ENCODE measurements around the gene LENG8. TPM values are rescaled to one million over a fixed set of nuclear protein-coding genes. Genes with fewer than 3 reads are reported as not detected.

LENG8 gene
- total and polyA plus RNA-seq, 4 donors = 6.9 to 46.7 (median 18.7) TPM

DNA sequence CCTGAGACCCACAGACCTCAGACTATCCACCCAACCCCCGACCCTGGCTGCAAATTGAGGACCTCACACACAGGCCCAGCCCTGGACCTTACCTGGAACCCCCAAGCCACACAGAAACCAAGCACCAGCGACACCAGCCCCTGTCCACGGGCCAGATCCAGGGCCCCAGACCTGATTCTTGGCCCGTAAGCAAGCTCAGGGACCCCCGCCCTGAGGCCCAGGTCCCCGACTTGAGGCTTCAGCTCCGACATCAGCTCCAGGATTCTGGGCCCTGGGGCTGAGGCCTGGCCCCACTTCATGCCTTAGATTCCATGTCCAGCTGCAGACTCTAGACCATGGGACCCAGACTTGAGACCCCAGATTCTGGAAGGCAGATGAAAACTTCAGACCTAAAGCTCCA is 27.5 kb upstream of the LENG8 start:
- Histone ChIP-seq H3K27ac (ENCODE audit: low read depth in 1 of 2, low read length in 2 of 2) (no peak overlapping the region), H3K9me3 (ENCODE audit: control insufficient read depth in 4 of 4, low read length in 3 of 4) (no peaks in the 10 kb centered on the region), H3K27me3 (ENCODE audit: control insufficient read depth in 4 of 4, insufficient read depth in 4 of 4, low read length in 3 of 4) (peaks cover 0 to 13% (median 6%) of the 10 kb centered on the region in 4 donors), H3K36me3 (ENCODE audit: control insufficient read depth in 4 of 4, insufficient read depth in 3 of 4, low read depth in 1 of 4, low read length in 3 of 4) (no peaks in the 10 kb centered on the region), H3K4me3 (ENCODE audit: low read depth in 1 of 3, low read length in 3 of 3) (no peak overlapping the region), H3K4me1 (ENCODE audit: control insufficient read depth in 4 of 4, insufficient read depth in 4 of 4, low read length in 3 of 4) (no peaks in the 10 kb centered on the region), H3K9ac (ENCODE audit: low read depth in 1 of 2, low read length in 2 of 2) (no peak overlapping the region)
- WGBS = 78% methylated on average over 7 of the region's 7 CpGs
- no peak for DNase-seq (ENCODE audit: low spot score)
- TF ChIP-seq HNF4G (IDR thresholded peaks at IDR 0.05) (no peak), FOXA2 (IDR thresholded peaks at IDR 0.05) (no peak), HNF4A (conservative IDR thresholded peaks at IDR 0.05) (no peak), GABPA (IDR thresholded peaks at IDR 0.05 in 1 of 2, conservative IDR thresholded peaks at IDR 0.05 in 1 of 2) (no peak), TAF1 (conservative IDR thresholded peaks at IDR 0.05) (no peak), RAD21 (IDR thresholded peaks at IDR 0.05) (no peak), SP1 (IDR thresholded peaks at IDR 0.05) (no peak), YY1 (IDR thresholded peaks at IDR 0.05) (no peak), EGR1 (IDR thresholded peaks at IDR 0.05; ENCODE audit: low read depth in 2 of 2) (no peak), JUND (IDR thresholded peaks at IDR 0.05) (no peak), RXRA (IDR thresholded peaks at IDR 0.05) (no peak), FOXA1 (IDR thresholded peaks at IDR 0.05) (no peak), NR2F2 (IDR thresholded peaks at IDR 0.05) (no peak)
- TF ChIP-seq, protein P1, sequence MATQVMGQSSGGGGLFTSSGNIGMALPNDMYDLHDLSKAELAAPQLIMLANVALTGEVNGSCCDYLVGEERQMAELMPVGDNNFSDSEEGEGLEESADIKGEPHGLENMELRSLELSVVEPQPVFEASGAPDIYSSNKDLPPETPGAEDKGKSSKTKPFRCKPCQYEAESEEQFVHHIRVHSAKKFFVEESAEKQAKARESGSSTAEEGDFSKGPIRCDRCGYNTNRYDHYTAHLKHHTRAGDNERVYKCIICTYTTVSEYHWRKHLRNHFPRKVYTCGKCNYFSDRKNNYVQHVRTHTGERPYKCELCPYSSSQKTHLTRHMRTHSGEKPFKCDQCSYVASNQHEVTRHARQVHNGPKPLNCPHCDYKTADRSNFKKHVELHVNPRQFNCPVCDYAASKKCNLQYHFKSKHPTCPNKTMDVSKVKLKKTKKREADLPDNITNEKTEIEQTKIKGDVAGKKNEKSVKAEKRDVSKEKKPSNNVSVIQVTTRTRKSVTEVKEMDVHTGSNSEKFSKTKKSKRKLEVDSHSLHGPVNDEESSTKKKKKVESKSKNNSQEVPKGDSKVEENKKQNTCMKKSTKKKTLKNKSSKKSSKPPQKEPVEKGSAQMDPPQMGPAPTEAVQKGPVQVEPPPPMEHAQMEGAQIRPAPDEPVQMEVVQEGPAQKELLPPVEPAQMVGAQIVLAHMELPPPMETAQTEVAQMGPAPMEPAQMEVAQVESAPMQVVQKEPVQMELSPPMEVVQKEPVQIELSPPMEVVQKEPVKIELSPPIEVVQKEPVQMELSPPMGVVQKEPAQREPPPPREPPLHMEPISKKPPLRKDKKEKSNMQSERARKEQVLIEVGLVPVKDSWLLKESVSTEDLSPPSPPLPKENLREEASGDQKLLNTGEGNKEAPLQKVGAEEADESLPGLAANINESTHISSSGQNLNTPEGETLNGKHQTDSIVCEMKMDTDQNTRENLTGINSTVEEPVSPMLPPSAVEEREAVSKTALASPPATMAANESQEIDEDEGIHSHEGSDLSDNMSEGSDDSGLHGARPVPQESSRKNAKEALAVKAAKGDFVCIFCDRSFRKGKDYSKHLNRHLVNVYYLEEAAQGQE (IDR thresholded peaks at IDR 0.05) = no peak
- TF ChIP-seq, protein P2, sequence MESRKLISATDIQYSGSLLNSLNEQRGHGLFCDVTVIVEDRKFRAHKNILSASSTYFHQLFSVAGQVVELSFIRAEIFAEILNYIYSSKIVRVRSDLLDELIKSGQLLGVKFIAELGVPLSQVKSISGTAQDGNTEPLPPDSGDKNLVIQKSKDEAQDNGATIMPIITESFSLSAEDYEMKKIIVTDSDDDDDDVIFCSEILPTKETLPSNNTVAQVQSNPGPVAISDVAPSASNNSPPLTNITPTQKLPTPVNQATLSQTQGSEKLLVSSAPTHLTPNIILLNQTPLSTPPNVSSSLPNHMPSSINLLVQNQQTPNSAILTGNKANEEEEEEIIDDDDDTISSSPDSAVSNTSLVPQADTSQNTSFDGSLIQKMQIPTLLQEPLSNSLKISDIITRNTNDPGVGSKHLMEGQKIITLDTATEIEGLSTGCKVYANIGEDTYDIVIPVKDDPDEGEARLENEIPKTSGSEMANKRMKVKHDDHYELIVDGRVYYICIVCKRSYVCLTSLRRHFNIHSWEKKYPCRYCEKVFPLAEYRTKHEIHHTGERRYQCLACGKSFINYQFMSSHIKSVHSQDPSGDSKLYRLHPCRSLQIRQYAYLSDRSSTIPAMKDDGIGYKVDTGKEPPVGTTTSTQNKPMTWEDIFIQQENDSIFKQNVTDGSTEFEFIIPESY (IDR thresholded peaks at IDR 0.05) = no peak
- TF ChIP-seq, protein P3, sequence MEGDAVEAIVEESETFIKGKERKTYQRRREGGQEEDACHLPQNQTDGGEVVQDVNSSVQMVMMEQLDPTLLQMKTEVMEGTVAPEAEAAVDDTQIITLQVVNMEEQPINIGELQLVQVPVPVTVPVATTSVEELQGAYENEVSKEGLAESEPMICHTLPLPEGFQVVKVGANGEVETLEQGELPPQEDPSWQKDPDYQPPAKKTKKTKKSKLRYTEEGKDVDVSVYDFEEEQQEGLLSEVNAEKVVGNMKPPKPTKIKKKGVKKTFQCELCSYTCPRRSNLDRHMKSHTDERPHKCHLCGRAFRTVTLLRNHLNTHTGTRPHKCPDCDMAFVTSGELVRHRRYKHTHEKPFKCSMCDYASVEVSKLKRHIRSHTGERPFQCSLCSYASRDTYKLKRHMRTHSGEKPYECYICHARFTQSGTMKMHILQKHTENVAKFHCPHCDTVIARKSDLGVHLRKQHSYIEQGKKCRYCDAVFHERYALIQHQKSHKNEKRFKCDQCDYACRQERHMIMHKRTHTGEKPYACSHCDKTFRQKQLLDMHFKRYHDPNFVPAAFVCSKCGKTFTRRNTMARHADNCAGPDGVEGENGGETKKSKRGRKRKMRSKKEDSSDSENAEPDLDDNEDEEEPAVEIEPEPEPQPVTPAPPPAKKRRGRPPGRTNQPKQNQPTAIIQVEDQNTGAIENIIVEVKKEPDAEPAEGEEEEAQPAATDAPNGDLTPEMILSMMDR (IDR thresholded peaks at IDR 0.05; ENCODE audit: low read depth, low read length, missing input control) = no peak
- TF ChIP-seq, protein P4, sequence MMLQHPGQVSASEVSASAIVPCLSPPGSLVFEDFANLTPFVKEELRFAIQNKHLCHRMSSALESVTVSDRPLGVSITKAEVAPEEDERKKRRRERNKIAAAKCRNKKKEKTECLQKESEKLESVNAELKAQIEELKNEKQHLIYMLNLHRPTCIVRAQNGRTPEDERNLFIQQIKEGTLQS (IDR thresholded peaks at IDR 0.05) = no peak
- TF ChIP-seq, protein P5, sequence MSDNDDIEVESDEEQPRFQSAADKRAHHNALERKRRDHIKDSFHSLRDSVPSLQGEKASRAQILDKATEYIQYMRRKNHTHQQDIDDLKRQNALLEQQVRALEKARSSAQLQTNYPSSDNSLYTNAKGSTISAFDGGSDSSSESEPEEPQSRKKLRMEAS (IDR thresholded peaks at IDR 0.05) = no peak
